SK-N-SH (cell line): ENCODE data around the gene ZNF688. TPM values are rescaled to one million over a fixed set of nuclear protein-coding genes. Genes with fewer than 3 reads are reported as not detected.

Experiments
- CTCF ChIA-PET: fragments of 300-600, 350-600 bp; formaldehyde crosslinking; extraction: SDS; loops from one replicate; lab custom pipeline; 2021; lab: Yijun Ruan, JAX
- POLR2A ChIA-PET: fragments of 350-600 bp; sonication (Branson Sonifier 250); formaldehyde crosslinking; extraction: SDS; loops from one replicate; lab custom pipeline; 2020; ENCODE audit warnings: antibody characterized with exemption, inconsistent platforms; lab: Yijun Ruan, JAX
- DNase-seq: peaks from one replicate; pipeline ENCODE4 v3.0.0; 2012
- H2AFZ ChIP-seq: fragments of 200-600 bp; sonication (generic); 2 replicates; pipeline ENCODE4 v1.8.1; 2016; ENCODE audit warnings: antibody characterized with exemption, mild to moderate bottlenecking, low read depth
- H3F3A ChIP-seq: fragments of 200-600 bp; sonication (generic); replicated peaks from 2 replicates; pipeline ENCODE3; 2016; ENCODE audit warnings: antibody characterized with exemption, mild to moderate bottlenecking; ENCODE audit not compliant: insufficient read depth
- H3K27ac ChIP-seq, 2 experiments: fragments of 200-500 bp in 1 of 2; fragments of 200-600 bp in 1 of 2; sonication (Bioruptor generic) in 1 of 2; sonication (generic), shearing (Covaris generic) in 1 of 2; 2 replicates each; pipeline versions ENCODE4 v1.5.1 to v1.6.1; 2014 to 2016; ENCODE audit warnings: low read depth in 2 of 2, inconsistent platforms in 1 of 2, low read length in 1 of 2, mild to moderate bottlenecking in 1 of 2, mixed read lengths in 1 of 2
- H3K27me3 ChIP-seq: fragments of 200-600 bp; sonication (generic), shearing (Covaris generic); 2 replicates; pipeline ENCODE4 v1.6.1; 2016; ENCODE audit warnings: mixed run types; ENCODE audit not compliant: insufficient read depth
- H3K36me3 ChIP-seq, 2 experiments: fragments of 200-500 bp in 1 of 2; fragments of 200-600 bp in 1 of 2; sonication (Bioruptor generic) in 1 of 2; sonication (generic) in 1 of 2; replicated peaks in 1 of 2; 2 replicates each; pipeline versions ENCODE3 to v1.5.1; 2014 to 2016; ENCODE audit warnings: low read length in 1 of 2, mild to moderate bottlenecking in 1 of 2; ENCODE audit not compliant: insufficient read depth in 2 of 2, control insufficient read depth in 1 of 2
- H3K4me1 ChIP-seq, 2 experiments: fragments of 200-500 bp in 1 of 2; fragments of 200-600 bp in 1 of 2; sonication (Bioruptor generic) in 1 of 2; sonication (generic), shearing (Covaris generic) in 1 of 2; 2 replicates each; pipeline versions ENCODE4 v1.5.1 to v1.6.1; 2014 to 2016; ENCODE audit warnings: low read depth in 1 of 2, low read length in 1 of 2, mixed run types in 1 of 2; ENCODE audit not compliant: insufficient read depth in 2 of 2, control insufficient read depth in 1 of 2
- H3K4me2 ChIP-seq: fragments of 200-600 bp; sonication (generic), shearing (Covaris generic); 2 replicates; pipeline ENCODE4 v1.6.1; 2017; ENCODE audit warnings: mixed run types
- H3K4me3 ChIP-seq, 2 experiments: fragments of 200-500 bp in 1 of 2; fragments of 200-600 bp in 1 of 2; sonication (Bioruptor generic) in 1 of 2; sonication (generic), shearing (Covaris generic) in 1 of 2; 2 replicates each; pipeline versions ENCODE4 v1.5.1 to v1.8.1; 2014 to 2016; ENCODE audit warnings: low read depth in 2 of 2, inconsistent platforms in 1 of 2, low read length in 1 of 2, mild to moderate bottlenecking in 1 of 2, mixed read lengths in 1 of 2, moderate library complexity in 1 of 2
- H3K79me2 ChIP-seq: fragments of 200-600 bp; sonication (generic); 2 replicates; pipeline ENCODE4 v1.8.1; 2017; ENCODE audit warnings: mild to moderate bottlenecking; ENCODE audit not compliant: insufficient read depth
- H3K9ac ChIP-seq: fragments of 200-600 bp; sonication (generic); 2 replicates; pipeline ENCODE4 v1.6.1; 2017; ENCODE audit warnings: mixed run types
- H3K9me2 ChIP-seq: fragments of 200-600 bp; sonication (generic); 2 replicates; pipeline ENCODE4 v1.6.1; 2017; ENCODE audit warnings: mixed run types
- H3K9me3 ChIP-seq: fragments of 200-600 bp; sonication (generic); 2 replicates; pipeline ENCODE4 v1.6.1; 2017; ENCODE audit warnings: mixed run types, mild to moderate bottlenecking, moderate library complexity
- H4K20me1 ChIP-seq: fragments of 200-600 bp; sonication (generic); 2 replicates; pipeline ENCODE4 v1.6.1; 2017; ENCODE audit warnings: mild to moderate bottlenecking, mixed run types; ENCODE audit not compliant: insufficient read depth
- ELF1 ChIP-seq: IDR thresholded peaks from 2 replicates; pipeline ENCODE4 v1.4.0; 2012
- GABPA ChIP-seq: IDR thresholded peaks from 2 replicates; pipeline ENCODE4 v1.4.0; 2012; ENCODE audit warnings: low read depth, mild to moderate bottlenecking
- GATA2 ChIP-seq: sonication (generic); formaldehyde crosslinking; IDR thresholded peaks from 2 replicates; pipeline ENCODE4 v1.5.0; 2020; ENCODE audit warnings: mild to moderate bottlenecking, missing genetic modification reagents
- IRF3 ChIP-seq: fragments of 150-350 bp; IDR thresholded peaks from 2 replicates; pipeline ENCODE4 v1.6.1; 2016; ENCODE audit warnings: mild to moderate bottlenecking, low read depth, low read length
- MXI1 ChIP-seq: IDR thresholded peaks from 2 replicates; pipeline ENCODE4 v1.6.1; 2012; ENCODE audit warnings: mild to moderate bottlenecking, low read depth, low read length, improper control_type of control experiment
- PBX3 ChIP-seq: IDR thresholded peaks from 2 replicates; pipeline ENCODE4; 2012
- POLR2AphosphoS5 ChIP-seq: IDR thresholded peaks from 2 replicates; pipeline ENCODE4 v1.6.1; 2012; ENCODE audit warnings: low read depth, low read length
- RFX5 ChIP-seq: IDR thresholded peaks from 2 replicates; pipeline ENCODE4 v1.6.1; 2012; ENCODE audit warnings: mild to moderate bottlenecking, improper control_type of control experiment, low read length
- SMC3 ChIP-seq: IDR thresholded peaks from 2 replicates; pipeline ENCODE4 v1.6.1; 2012; ENCODE audit warnings: low read depth, low read length, improper control_type of control experiment
- TCF12 ChIP-seq: IDR thresholded peaks from 2 replicates; pipeline ENCODE4 v1.4.0; 2012
- TEAD4 ChIP-seq: IDR thresholded peaks from 2 replicates; pipeline ENCODE4 v1.4.0; 2012; ENCODE audit warnings: mild to moderate bottlenecking, borderline replicate concordance; ENCODE audit not compliant: insufficient read depth
- WGBS: methylation state at CpG from one replicate; pipeline ENCODE4 v1.1.6; 2017; ENCODE audit warnings: low lambda C conversion rate; 5-methylcytosine and 5-hydroxymethylcytosine counted together
- polyA plus RNA-seq, 3 experiments: library from polyadenylated mRNA; depleted of rRNA; stranded (reverse); fragments of >200 nt; gene quantifications; 2 replicates each; pipeline ENCODE4 v1.2.3, GENCODE V29; 2012
- TF ChIP-seq, protein P1 (sequence below): IDR thresholded peaks from 2 replicates; pipeline ENCODE4 v1.4.0; 2012; ENCODE audit warnings: low read depth, borderline replicate concordance
- TF ChIP-seq, protein P2 (sequence below): IDR thresholded peaks from 2 replicates; pipeline ENCODE4 v1.4.0; 2012; ENCODE audit warnings: low read depth, borderline replicate concordance

ZNF688 gene
- polyA plus RNA-seq, 1 of the 3 experiments (the other 2 are of a cell fraction) = 13.4 TPM

GRCh38 chr16:30561089-30561816 lies 10.3 kb downstream of the ZNF688 start:
- no peaks in the 10 kb centered on the region for H3K27me3 ChIP-seq
- H3K4me1 ChIP-seq = peaks cover 0 to 3% of the 10 kb centered on the region in 2 experiments; a peak in 1 of 4 replicates
- no peak for DNase-seq
- no peak overlapping the region for H3K9ac ChIP-seq
- H3K4me2 ChIP-seq = no peak overlapping the region
- no peak overlapping the region for H3K27ac ChIP-seq
- H3K79me2 ChIP-seq = peaks cover 16% of the 10 kb centered on the region
- H3K9me2 ChIP-seq = no peaks in the 10 kb centered on the region
- no peaks in the 10 kb centered on the region for H3K9me3 ChIP-seq
- WGBS = 89% methylated on average over 46 of the region's 46 CpGs
- no peak overlapping the region for H3K4me3 ChIP-seq
- peaks cover 9% of the 10 kb centered on the region for H3F3A ChIP-seq
- no peaks in the 10 kb centered on the region for H4K20me1 ChIP-seq
- ChIA-PET CTCF (interaction anchor here (0.8 kb wide), 1 partner anchor 29 kb away, joined by 3 read pairs; no protein-coding TSS in a partner anchor), POLR2A (interaction anchor here (1.8 kb wide), 1 partner anchor 10 kb away, joined by 8 read pairs; the partner anchor contains the start of gene ZNF688)
- H3K36me3 ChIP-seq = no peaks in the 10 kb centered on the region
- no peak overlapping the region for H2AFZ ChIP-seq
- no peak for TF ChIP-seq IRF3
- no peak for TF ChIP-seq MXI1
- no peak for TF ChIP-seq RFX5
- no peak for TF ChIP-seq ELF1

- ChIA-PET POLR2A (no interaction called here), CTCF (interaction anchor here (0.6 kb wide), 1 partner anchor 22 kb away, joined by 3 read pairs; no protein-coding TSS in a partner anchor)
- Histone ChIP-seq H3K79me2 (peaks cover 26% of the 10 kb centered on the region), H3K9me2 (no peaks in the 10 kb centered on the region), H3F3A (peaks cover 7% of the 10 kb centered on the region), H3K27me3 (no peaks in the 10 kb centered on the region), H3K27ac (no peak overlapping the region), H3K9ac (no peak overlapping the region), H3K9me3 (no peaks in the 10 kb centered on the region), H2AFZ (peak overlapping the region; percentile 70; the same call in 1 of the 2 replicates), H3K36me3 (peaks cover 0 to 10% of the 10 kb centered on the region in 2 experiments), H3K4me1 (peaks cover 0 to 6% of the 10 kb centered on the region in 2 experiments; a peak in 1 of 4 replicates), H3K4me2 (no peak overlapping the region), H4K20me1 (no peaks in the 10 kb centered on the region), H3K4me3 (no peak overlapping the region)
- 97% methylated on average over 6 of the region's 6 CpGs for WGBS
- DNase-seq = no peak
- TF ChIP-seq GATA2 (CRISPR knock-in tag) (no peak), POLR2AphosphoS5 (no peak), PBX3 (no peak), SMC3 (no peak), TCF12 (no peak), GABPA (no peak), TEAD4 (no peak)
- TF ChIP-seq, protein P1, sequence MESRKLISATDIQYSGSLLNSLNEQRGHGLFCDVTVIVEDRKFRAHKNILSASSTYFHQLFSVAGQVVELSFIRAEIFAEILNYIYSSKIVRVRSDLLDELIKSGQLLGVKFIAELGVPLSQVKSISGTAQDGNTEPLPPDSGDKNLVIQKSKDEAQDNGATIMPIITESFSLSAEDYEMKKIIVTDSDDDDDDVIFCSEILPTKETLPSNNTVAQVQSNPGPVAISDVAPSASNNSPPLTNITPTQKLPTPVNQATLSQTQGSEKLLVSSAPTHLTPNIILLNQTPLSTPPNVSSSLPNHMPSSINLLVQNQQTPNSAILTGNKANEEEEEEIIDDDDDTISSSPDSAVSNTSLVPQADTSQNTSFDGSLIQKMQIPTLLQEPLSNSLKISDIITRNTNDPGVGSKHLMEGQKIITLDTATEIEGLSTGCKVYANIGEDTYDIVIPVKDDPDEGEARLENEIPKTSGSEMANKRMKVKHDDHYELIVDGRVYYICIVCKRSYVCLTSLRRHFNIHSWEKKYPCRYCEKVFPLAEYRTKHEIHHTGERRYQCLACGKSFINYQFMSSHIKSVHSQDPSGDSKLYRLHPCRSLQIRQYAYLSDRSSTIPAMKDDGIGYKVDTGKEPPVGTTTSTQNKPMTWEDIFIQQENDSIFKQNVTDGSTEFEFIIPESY = no peak
- TF ChIP-seq, protein P2, sequence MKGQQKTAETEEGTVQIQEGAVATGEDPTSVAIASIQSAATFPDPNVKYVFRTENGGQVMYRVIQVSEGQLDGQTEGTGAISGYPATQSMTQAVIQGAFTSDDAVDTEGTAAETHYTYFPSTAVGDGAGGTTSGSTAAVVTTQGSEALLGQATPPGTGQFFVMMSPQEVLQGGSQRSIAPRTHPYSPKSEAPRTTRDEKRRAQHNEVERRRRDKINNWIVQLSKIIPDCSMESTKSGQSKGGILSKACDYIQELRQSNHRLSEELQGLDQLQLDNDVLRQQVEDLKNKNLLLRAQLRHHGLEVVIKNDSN = no peak
Measured at GRCh38 chr16:30559690-30560089, 11.8 kb downstream of the ZNF688 start.
